Activated naive CD4-positive, alpha-beta T cell treated with anti-CD3 and anti-CD28 coated beads, Interleukin-2, amount 10 ng/mL, durations not matched to agents 7 days and 5 days (primary cell): Measurements from ENCODE around the gene XRN2.

Source experiments
- CTCF ChIA-PET: fragments of 350-600 bp; sonication (Branson Sonifier 250); formaldehyde crosslinking; loops from one replicate; lab custom pipeline; 2021; ENCODE audit warnings: antibody characterized with exemption; lab: Charles Lee
- DNase-seq: peaks from one replicate; pipeline ENCODE4 v3.0.0-alpha.2; 2020
- H3K27ac Mint-ChIP-seq: one replicate; pipeline ENCODE4 v1.8.0; 2021; ENCODE audit warnings: mild to moderate bottlenecking, moderate library complexity, mixed read lengths
- H3K27me3 Mint-ChIP-seq: one replicate; pipeline ENCODE4 v1.8.0; 2021; ENCODE audit warnings: mild to moderate bottlenecking, mixed read lengths
- H3K36me3 Mint-ChIP-seq: one replicate; pipeline ENCODE4 v1.8.0; 2021; ENCODE audit warnings: mixed read lengths
- H3K4me1 Mint-ChIP-seq: one replicate; pipeline ENCODE4 v1.8.0; 2021; ENCODE audit warnings: mixed read lengths
- H3K4me3 Mint-ChIP-seq: one replicate; pipeline ENCODE4 v1.8.0; 2021; ENCODE audit warnings: mild to moderate bottlenecking, moderate library complexity, mixed read lengths
- H3K9me3 Mint-ChIP-seq: one replicate; pipeline ENCODE4 v1.8.0; 2021; ENCODE audit warnings: mixed read lengths

Gene XRN2

DNA sequence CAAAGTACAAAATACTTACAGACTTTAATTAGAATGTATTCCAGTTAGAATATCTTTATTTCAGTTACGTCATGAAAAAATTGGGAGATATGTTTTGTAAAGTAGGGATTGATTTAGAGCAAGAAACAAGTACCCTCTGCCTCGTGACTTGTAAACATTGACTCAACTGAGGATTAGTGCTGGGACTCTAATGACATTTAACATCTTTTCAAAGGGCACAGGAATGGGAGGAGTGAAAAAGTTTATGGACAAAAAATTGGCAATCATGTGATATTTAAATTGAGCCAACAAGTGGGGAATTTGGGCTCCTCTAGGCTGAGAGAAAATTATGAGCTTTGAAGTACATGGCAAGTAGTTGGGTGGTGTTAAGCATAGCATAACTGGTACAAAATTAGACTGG is 68.9 kb downstream of the XRN2 start:
- Mint-ChIP-seq H3K27me3 (no peaks in the 10 kb centered on the region), H3K9me3 (no peaks in the 10 kb centered on the region), H3K36me3 (peaks cover 36% of the 10 kb centered on the region), H3K4me3 (no peak overlapping the region), H3K4me1 (no peaks in the 10 kb centered on the region), H3K27ac (no peak overlapping the region)
- DNase-seq: no peak
- CTCF ChIA-PET: interaction anchor here (1.1 kb wide), 1 partner anchor 136 kb away, joined by 3 read pairs; no protein-coding TSS in a partner anchor

DNA sequence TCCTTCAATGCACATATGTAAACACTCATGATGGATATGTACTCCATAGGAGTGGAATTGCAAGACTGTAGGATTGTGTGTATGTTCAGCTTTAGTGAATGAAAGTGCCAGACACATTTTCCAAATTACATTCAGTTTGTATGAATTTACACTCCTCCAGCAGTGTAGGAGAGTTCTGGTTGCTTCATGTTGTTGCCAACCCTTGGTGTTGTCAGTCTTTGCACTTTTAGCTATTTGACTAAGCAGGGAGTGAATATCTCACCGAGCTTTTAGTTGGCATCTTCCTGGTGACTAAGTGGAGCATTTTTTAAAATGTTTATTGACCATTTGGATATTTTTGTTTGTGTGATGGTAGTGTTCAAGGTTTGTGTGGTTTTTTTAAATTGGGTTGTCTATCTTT is 70.3 kb downstream of the XRN2 start:
- no peaks in the 10 kb centered on the region for H3K27me3 Mint-ChIP-seq
- no peaks in the 10 kb centered on the region for H3K4me1 Mint-ChIP-seq
- DNase-seq: no peak
- peaks cover 36% of the 10 kb centered on the region for H3K36me3 Mint-ChIP-seq
- CTCF ChIA-PET: no interaction called here
- no peak overlapping the region for H3K27ac Mint-ChIP-seq
- H3K9me3 Mint-ChIP-seq: no peaks in the 10 kb centered on the region
- no peak overlapping the region for H3K4me3 Mint-ChIP-seq

DNA sequence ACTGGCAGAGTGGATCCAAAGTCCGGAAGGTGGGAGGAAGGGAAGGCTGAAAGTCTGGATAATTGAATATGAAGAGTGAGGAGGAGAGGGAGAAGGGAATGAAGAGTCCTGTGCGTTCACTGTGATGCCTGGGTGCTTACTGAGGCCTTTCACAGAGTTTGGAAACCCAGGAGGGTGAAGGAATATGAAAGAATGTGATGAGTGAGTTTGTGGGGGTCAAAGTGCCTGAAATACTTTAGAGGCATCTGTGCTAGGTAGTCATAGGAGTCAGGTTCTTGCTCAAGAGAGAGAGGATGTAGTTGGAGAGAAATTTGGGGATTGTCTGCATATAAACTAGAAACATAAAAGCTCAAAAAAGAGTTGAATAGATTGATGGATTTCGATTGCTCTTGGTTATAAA is 73.5 kb downstream of the XRN2 start:
- Mint-ChIP-seq H3K27ac (no peak overlapping the region), H3K27me3 (no peaks in the 10 kb centered on the region), H3K4me3 (no peak overlapping the region), H3K4me1 (no peaks in the 10 kb centered on the region), H3K9me3 (no peaks in the 10 kb centered on the region), H3K36me3 (peaks cover 44% of the 10 kb centered on the region)
- CTCF ChIA-PET: no interaction called here
- no peak for DNase-seq

DNA sequence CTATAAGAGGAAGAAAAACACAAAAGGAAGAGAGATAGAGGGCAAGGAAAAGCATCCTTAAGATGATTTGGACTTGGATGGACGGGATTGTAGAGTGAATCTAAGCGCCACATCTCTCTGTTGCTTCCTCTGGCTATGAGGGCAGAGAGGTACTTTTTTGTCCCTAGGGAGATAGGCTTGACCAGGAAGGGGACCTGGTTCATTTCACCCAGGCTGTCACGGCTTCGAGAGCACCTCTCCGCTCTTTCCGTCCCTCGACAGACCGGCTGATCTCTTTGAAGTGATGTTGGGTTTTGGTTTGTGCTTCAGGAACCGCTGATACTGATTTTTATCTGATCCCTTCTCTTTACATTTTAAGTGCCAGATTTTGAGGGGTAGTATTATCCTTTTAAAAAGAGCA is 74.6 kb downstream of the XRN2 start:
- CTCF ChIA-PET: no interaction called here

DNA sequence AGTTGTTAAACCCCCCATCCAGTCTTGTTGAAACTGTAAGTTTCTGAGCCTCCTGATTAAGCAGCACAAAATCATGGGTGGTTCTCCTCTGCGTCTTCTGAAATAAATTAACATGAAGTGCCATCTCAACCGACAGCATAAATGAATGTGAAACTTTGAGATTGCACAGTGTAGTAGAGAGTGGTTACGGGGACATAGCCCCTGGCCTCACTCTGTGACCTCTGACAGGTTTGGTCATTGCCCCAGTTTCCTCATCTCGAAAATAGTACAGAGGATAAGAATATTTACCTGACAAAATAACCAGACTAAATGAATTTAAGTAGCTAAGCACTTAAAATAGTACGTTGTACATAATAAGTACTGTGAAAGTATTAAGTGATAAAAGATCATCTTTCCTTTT is 75.1 kb downstream of the XRN2 start:
- H3K4me3 Mint-ChIP-seq: no peak overlapping the region
- H3K36me3 Mint-ChIP-seq: peaks cover 45% of the 10 kb centered on the region
- H3K27ac Mint-ChIP-seq: no peak overlapping the region

More for the DNA sequence above, 74.6 kb downstream of the XRN2 start:
- no peak for DNase-seq
- Mint-ChIP-seq H3K4me3 (no peak overlapping the region), H3K27me3 (no peaks in the 10 kb centered on the region), H3K9me3 (no peaks in the 10 kb centered on the region), H3K36me3 (peaks cover 45% of the 10 kb centered on the region), H3K4me1 (no peaks in the 10 kb centered on the region), H3K27ac (no peak overlapping the region)

DNA sequence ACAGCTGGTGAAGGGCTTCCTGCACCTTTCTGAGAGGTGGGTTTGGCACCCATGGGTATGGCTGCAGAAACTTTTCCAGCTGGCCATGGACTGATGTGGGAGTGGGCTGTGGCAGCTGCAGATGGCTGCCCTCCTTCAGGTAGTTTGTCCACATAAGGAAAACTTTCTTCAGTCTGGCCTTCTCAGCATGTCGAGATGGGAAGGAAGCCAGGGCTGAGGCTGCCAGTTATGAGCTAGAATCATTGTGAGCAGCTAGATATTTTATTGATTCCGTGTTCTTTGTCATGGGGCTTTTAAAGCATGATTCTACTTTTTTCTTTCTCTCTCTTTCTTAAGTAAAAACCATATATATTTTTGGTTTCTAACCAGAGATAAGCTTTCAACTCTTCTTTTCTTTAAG is 77.6 kb downstream of the XRN2 start:
- DNase-seq: no peak
- Mint-ChIP-seq H3K4me1 (no peaks in the 10 kb centered on the region), H3K9me3 (no peaks in the 10 kb centered on the region), H3K27me3 (no peaks in the 10 kb centered on the region), H3K27ac (no peak overlapping the region), H3K4me3 (no peak overlapping the region), H3K36me3 (peaks cover 49% of the 10 kb centered on the region)
- CTCF ChIA-PET: interaction anchor here (1.3 kb wide), 1 partner anchor 145 kb away, joined by 3 read pairs; no protein-coding TSS in a partner anchor

More for the DNA sequence above, 75.1 kb downstream of the XRN2 start:
- Mint-ChIP-seq H3K27me3 (no peaks in the 10 kb centered on the region), H3K9me3 (no peaks in the 10 kb centered on the region), H3K4me1 (no peaks in the 10 kb centered on the region)
- CTCF ChIA-PET: no interaction called here
- DNase-seq: no peak

DNA sequence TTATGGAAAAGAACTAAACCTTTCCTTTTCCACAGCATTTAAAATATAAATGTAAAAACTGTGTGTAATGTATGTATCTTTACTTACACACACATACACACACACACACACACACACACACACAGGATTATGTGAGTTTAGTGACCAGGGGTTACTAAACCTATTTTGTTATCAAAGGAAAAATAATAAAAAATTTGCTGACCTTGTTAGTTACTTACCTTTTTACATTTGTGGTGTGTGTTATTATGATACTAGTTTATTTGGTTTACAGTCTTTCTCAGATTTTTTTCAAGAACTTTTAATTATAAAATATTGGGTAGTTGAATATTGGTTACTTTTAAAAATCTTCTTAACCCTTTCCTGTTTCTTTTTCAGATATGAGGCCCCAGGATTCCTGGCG is 78.5 kb downstream of the XRN2 start:
- CTCF ChIA-PET: interaction anchor here (2.1 kb wide), 1 partner anchor 124 kb away, joined by 5 read pairs; no protein-coding TSS in a partner anchor
- Mint-ChIP-seq H3K9me3 (no peaks in the 10 kb centered on the region), H3K4me1 (no peaks in the 10 kb centered on the region), H3K27ac (no peak overlapping the region), H3K4me3 (no peak overlapping the region), H3K27me3 (no peaks in the 10 kb centered on the region), H3K36me3 (peaks cover 46% of the 10 kb centered on the region)
- DNase-seq: no peak

DNA sequence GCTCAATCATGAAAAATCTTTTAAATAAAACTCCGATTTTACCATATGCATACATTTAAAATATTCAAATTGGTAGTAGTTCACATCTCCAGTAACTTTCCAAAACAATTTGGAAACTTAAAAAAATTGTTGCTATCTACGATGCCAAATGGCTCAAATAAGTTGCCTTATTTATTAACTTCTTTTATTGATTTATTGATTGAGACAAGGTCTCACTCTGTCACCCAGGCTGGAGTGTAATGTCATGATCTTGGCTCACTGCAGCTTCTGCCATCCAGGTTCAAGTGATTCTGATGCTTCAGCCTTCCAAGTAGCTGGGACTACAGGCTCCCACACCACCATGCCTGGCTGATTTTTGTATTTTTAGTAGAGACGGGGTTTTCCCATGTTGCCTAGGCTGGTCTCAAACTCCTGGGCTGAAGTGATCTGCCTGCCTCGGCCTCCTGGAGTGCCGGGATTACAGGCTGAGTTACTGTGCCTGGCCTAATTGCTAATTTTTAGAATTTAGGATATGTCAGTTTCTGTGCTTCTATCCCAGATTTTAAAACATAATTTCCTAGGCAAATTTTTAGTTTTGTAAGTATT is 81.3 kb downstream of the XRN2 start:
- H3K4me3 Mint-ChIP-seq: no peak overlapping the region
- no peaks in the 10 kb centered on the region for H3K4me1 Mint-ChIP-seq
- no peaks in the 10 kb centered on the region for H3K27me3 Mint-ChIP-seq
- CTCF ChIA-PET: no interaction called here
- no peak for DNase-seq
- no peaks in the 10 kb centered on the region for H3K9me3 Mint-ChIP-seq
- H3K36me3 Mint-ChIP-seq: peaks cover 47% of the 10 kb centered on the region
- no peak overlapping the region for H3K27ac Mint-ChIP-seq

DNA sequence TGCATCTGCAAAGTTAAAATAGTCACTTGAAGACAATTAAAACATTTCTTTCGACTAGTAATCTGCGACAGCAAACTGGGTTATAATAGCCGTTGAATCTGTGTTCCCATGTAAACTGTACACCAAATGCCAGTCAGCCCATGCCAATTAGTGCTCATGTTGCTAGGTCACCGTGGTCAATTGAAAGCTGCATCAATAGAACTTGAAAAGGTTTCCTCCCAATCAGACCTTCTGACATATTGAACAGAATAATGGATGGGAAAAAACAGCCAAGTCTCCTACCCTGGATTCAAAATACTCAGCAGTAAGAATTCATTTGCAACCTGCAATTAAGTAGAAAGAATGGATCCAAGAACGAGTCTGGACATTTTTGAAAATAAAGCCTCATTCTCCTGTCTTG is 83.0 kb downstream of the XRN2 start:
- CTCF ChIA-PET: no interaction called here
- Mint-ChIP-seq H3K27ac (no peak overlapping the region), H3K9me3 (no peaks in the 10 kb centered on the region), H3K4me1 (no peaks in the 10 kb centered on the region), H3K4me3 (no peak overlapping the region), H3K27me3 (peaks cover 5% of the 10 kb centered on the region), H3K36me3 (peaks cover 45% of the 10 kb centered on the region)
- no peak for DNase-seq

DNA sequence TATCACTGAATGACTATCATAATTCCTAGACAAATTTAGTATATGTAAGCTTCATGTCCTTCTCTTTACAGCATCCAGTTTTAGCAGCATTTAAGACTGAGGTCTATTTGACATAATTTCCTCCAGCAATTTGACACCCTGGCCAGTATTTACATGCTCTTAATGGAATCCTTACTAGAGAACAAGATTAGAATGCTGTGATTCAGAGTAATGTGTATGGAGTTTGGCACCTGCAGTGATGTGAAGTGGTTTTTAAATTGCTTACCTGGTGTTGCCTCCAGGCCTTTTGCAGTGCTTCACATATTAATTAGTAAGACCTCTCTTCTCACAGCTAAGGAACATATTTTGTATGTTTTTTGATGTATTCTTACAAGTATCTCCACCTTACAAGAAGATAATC is 84.4 kb downstream of the XRN2 start:
- no peaks in the 10 kb centered on the region for H3K9me3 Mint-ChIP-seq

DNA sequence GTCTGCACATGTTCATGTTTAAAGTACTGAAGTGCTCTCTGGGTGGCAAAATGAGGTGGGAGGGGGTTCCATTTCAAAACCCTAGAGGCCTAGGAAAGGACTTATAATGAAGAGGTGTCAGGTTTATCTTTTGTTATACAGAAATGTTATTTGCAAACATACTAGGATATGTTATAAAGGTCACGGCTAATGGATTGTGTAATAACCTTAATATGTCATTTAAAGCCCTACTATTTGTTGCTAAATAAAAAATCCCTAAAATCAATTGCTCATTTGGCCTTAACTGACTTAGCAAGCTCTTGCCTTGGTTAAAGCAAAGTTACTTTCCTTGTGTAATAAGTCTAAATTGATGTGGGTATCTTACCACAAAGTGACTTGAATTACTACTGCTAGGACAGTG is 85.4 kb downstream of the XRN2 start:
- H3K4me1 Mint-ChIP-seq: peaks cover 19% of the 10 kb centered on the region
- CTCF ChIA-PET: interaction anchor here (1.8 kb wide), 1 partner anchor 153 kb away, joined by 4 read pairs; no protein-coding TSS in a partner anchor
- peaks cover 43% of the 10 kb centered on the region for H3K36me3 Mint-ChIP-seq

More for the DNA sequence above, 84.4 kb downstream of the XRN2 start:
- CTCF ChIA-PET: interaction anchor here (1.5 kb wide), 1 partner anchor 152 kb away, joined by 4 read pairs; no protein-coding TSS in a partner anchor
- Mint-ChIP-seq H3K27ac (no peak overlapping the region), H3K4me3 (no peak overlapping the region), H3K36me3 (peaks cover 46% of the 10 kb centered on the region), H3K4me1 (peaks cover 10% of the 10 kb centered on the region), H3K27me3 (peaks cover 18% of the 10 kb centered on the region)
- DNase-seq: no peak

DNA sequence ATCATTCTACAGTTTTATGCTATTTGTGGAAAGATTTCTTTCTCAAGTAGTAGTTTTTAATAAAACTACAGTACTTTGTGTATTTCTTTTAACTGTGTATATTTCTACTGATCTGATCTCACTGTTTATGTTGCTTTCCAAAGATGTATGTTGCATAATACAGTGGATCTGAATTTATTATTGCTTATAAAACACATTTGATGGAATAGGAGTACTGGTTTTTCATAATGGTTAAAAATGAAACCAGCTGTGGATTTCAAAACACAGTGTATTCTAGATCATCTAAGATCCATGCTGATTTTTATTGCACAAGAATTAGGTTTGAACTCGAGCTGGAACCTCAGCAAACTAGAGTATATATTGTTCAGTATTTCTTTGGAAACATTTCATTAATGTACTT is 86.2 kb downstream of the XRN2 start:
- no peak for DNase-seq
- Mint-ChIP-seq H3K4me3 (no peak overlapping the region), H3K36me3 (peaks cover 39% of the 10 kb centered on the region), H3K27ac (no peak overlapping the region), H3K27me3 (peaks cover 36% of the 10 kb centered on the region), H3K9me3 (no peaks in the 10 kb centered on the region), H3K4me1 (peaks cover 20% of the 10 kb centered on the region)
- CTCF ChIA-PET: interaction anchor here (1.1 to 1.8 kb wide), 2 partner anchors 116 to 154 kb away, joined by 3 to 4 read pairs; no protein-coding TSS in a partner anchor

More for the DNA sequence above, 85.4 kb downstream of the XRN2 start:
- no peaks in the 10 kb centered on the region for H3K9me3 Mint-ChIP-seq
- H3K27me3 Mint-ChIP-seq: peaks cover 28% of the 10 kb centered on the region
- H3K4me3 Mint-ChIP-seq: no peak overlapping the region
- no peak for DNase-seq
- H3K27ac Mint-ChIP-seq: no peak overlapping the region

DNA sequence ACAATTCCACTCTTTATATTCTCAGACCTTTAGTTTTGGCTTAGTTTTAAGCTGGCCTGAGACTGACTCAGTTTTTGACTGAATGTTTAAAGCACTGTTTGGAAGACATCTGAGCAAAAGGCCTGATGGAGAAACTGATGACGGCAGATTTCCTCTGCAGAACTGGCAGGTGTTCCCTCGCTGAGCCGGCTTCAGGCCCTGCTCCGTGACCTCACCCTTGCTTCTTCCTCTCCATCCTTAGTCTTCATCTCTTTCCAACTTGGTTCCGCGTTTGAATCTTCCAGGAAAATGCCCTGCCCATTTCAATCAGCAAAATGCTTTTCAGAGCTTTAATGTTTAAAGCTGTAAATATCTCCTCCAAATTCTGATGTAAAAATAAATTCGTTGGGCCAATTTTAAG is 87.6 kb downstream of the XRN2 start:
- H3K4me3 Mint-ChIP-seq: no peak overlapping the region
- no peak for DNase-seq
- H3K36me3 Mint-ChIP-seq: peaks cover 37% of the 10 kb centered on the region
- H3K9me3 Mint-ChIP-seq: no peaks in the 10 kb centered on the region
- no peak overlapping the region for H3K27ac Mint-ChIP-seq
- peaks cover 29% of the 10 kb centered on the region for H3K4me1 Mint-ChIP-seq
- CTCF ChIA-PET: interaction anchor here (0.8 to 1.6 kb wide), 2 partner anchors 114 to 288 kb away, joined by 3 to 7 read pairs; no protein-coding TSS in a partner anchor
- H3K27me3 Mint-ChIP-seq: peaks cover 46% of the 10 kb centered on the region

DNA sequence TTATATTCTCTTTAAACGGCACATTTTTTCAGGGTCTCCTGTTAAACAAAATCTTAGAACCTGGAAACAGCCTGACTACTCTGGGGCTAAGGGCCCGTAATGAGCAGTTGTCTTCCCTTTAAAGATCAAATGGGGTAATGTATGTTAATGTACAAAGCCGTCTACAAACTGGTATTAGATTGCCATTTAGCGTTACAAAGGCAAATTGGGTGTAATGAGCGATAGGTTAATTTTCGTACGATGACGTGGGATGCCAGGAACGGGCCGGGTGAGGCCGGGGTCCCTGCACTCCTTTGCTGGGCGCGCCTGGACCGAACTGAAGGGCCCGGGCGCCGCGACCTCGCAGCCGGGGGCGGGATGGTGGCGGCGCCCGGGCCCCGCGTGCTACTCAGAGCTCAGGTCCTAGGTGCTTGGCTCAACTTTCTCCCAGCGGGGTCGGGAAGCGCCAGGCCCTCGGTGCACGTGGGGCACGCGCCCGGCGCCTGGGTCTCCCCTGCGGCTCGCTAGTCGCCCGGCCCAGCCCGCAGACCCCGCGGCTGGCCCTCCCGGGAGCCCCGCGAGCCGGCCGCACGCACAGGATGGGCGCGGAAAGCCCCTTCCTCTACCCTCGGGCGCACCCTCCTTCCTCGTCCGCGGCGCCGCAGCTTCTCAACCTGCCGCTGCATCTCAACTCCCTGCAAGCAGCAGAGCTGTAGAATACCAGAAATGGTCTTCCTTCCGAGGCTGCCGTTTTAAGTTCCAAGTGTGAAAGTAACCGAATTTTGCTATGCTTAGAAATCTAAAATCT is 88.2 kb downstream of the XRN2 start:
- CTCF ChIA-PET: interaction anchor here (0.6 to 1.6 kb wide), 2 partner anchors 114 to 156 kb away, joined by 3 to 7 read pairs; no protein-coding TSS in a partner anchor
- H3K27me3 Mint-ChIP-seq: peaks cover 52% of the 10 kb centered on the region
- peak overlapping the region; percentile 8 for H3K4me3 Mint-ChIP-seq
- peak overlapping the region; percentile 68 for H3K27ac Mint-ChIP-seq
- H3K36me3 Mint-ChIP-seq: peaks cover 37% of the 10 kb centered on the region
- peaks cover 29% of the 10 kb centered on the region for H3K4me1 Mint-ChIP-seq
- peak; percentile 42 for DNase-seq
- H3K9me3 Mint-ChIP-seq: no peaks in the 10 kb centered on the region
